ENCODE data around the gene ADA.

GRCh38 chr20:44678242-44678641 lies 26.7 kb upstream of the ADA start:
- TF ChIP-seq CTCF (conservative IDR thresholded peaks at IDR 0.05; ENCODE audit: low read depth, low read length) = no peak
- no peak for TF ChIP-seq EZH2 (IDR thresholded peaks at IDR 0.05; ENCODE audit: low read length, unreplicated experiment)
- TF ChIP-seq EZH2phosphoT487 (IDR thresholded peaks at IDR 0.05; ENCODE audit: borderline replicate concordance, low read length) = no peak
